GM12872 (cell line): ENCODE data around the gene A1BG.

Experiments used
- TF ChIP-seq, protein P1 (sequence below): IDR thresholded peaks from 3 replicates; pipeline ENCODE4 v1.5.1; 2011; ENCODE audit warnings: low read depth, mild to moderate bottlenecking, low read length, moderate library complexity; ENCODE audit not compliant: insufficient read depth

Gene A1BG

DNA sequence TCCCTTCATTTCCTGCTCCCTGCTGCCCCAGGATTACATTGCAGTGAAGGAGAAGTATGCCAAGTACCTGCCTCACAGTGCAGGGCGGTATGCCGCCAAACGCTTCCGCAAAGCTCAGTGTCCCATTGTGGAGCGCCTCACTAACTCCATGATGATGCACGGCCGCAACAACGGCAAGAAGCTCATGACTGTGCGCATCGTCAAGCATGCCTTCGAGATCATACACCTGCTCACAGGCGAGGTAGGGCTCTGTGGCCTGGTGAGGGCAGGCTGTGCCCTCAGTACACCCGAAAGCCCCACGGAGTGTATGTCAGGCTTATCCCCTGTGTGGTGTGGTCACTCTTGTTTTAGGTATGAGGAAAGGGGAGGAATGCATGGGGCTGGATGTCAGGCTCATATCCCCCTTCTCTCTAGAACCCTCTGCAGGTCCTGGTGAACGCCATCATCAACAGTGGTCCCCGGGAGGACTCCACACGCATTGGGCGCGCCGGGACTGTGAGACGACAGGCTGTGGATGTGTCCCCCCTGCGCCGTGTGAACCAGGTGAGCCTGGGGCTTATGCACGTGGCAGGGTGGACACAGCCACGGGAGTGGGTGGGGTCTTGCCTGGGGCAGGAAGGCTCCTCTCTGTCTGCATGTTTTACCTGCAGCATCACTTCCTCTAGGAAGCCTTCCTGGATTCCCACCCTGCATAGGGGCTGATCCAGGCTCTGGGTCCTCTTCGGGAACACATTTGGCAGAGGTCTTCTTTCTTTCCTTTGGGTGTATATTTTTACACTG, 39.8 kb upstream of the A1BG start:
- TF ChIP-seq, protein P1, sequence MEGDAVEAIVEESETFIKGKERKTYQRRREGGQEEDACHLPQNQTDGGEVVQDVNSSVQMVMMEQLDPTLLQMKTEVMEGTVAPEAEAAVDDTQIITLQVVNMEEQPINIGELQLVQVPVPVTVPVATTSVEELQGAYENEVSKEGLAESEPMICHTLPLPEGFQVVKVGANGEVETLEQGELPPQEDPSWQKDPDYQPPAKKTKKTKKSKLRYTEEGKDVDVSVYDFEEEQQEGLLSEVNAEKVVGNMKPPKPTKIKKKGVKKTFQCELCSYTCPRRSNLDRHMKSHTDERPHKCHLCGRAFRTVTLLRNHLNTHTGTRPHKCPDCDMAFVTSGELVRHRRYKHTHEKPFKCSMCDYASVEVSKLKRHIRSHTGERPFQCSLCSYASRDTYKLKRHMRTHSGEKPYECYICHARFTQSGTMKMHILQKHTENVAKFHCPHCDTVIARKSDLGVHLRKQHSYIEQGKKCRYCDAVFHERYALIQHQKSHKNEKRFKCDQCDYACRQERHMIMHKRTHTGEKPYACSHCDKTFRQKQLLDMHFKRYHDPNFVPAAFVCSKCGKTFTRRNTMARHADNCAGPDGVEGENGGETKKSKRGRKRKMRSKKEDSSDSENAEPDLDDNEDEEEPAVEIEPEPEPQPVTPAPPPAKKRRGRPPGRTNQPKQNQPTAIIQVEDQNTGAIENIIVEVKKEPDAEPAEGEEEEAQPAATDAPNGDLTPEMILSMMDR: no peak

DNA sequence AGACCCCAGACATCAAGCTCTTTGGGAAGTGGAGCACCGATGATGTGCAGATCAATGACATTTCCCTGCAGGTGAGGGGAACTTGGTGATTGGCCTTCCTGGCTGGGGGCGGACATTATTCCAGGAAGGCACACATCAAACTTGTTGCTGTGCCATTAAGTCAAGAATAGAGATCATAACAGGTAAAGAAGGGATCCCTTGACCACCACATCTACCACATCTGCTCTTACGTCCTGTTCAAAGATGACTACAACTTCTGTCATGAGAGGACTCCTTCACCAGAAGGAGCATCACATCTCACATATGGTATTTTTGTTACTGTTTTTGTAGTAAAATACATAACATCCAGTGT, 34.9 kb upstream of the A1BG start:
- TF ChIP-seq, protein P1: no peak

DNA sequence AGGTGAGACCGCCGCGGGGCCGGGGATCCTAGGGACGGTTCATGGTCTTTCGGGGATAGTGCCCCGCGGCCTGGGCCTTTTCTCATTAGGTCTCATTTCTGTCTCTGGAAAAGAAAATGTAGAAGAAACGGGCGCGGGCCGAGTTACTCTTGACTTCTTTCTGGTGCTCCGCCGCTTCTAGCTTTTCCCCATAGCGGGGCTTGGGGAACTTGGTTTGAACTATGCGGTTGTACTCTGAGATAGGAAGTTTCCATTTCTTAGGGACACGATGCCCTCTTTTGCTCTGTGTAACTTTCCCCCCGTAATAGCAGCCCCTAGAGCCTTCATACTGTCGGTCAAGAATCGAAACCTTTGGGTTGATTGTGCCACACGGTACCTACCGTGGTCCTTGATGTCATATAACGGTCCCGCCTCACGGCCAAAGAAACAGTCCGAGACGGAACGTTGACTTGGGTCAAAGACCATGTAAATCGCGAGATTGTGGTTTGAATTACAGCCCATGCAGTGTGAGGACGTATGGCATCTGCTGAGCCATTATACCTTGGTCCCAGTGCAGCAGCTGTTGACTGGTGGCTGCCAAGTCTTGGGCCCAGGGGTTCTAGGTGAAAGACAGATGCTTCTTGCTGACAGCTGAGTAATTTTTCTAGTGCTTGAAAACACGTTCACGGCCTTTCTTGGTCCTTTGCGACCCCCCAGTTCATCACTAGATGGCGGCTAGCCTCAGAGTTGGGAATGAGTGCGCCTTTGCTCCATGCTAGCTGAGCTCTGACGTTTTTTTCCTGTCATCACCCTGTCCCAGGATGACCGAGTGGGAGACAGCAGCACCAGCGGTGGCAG, 34.3 kb upstream of the A1BG start:
- TF ChIP-seq, protein P1: no peak

DNA sequence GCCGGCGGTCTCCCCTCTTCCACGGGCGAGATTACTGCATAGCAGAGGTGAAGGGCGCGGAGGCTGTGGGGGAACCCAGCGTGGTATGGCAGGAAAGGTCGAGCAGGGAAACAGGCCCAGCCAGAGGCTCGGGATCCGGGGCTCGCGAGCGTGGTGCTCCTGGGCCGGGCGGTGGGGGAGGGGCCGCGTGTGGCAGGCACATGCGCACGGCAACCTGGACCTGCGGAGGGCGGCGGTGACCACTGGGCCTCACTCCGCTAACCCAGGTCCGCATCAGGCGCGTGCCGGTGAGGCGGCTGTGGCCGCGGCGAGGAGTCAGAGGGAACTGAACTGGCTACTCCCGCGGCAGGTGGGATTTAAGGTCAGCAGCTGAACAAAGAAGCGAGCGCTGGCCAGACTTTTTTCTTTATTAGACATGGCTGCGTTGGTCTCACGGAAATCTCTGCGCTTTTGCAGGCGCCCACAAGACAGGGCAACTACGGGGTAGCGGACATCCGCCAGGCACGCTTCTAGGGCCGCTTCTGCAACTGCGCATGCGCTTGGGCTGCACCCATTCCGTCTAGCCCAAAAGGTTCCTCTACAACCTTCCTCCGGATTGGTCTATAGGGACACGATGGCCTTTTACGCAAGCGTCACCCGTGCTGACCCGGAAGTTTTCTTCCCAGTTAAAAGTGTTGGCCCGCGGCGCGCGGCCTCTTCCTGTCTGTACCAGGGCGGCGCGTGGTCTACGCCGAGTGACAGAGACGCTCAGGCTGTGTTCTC, 33.5 kb upstream of the A1BG start, which contains the start of gene RPS5:
Gene RPS5, plus strand, starts transcription at position 694 of the 762 bp plus-strand sequence. CDS start 869 bp downstream, outside the sequence.
- TF ChIP-seq, protein P1: no peak

DNA sequence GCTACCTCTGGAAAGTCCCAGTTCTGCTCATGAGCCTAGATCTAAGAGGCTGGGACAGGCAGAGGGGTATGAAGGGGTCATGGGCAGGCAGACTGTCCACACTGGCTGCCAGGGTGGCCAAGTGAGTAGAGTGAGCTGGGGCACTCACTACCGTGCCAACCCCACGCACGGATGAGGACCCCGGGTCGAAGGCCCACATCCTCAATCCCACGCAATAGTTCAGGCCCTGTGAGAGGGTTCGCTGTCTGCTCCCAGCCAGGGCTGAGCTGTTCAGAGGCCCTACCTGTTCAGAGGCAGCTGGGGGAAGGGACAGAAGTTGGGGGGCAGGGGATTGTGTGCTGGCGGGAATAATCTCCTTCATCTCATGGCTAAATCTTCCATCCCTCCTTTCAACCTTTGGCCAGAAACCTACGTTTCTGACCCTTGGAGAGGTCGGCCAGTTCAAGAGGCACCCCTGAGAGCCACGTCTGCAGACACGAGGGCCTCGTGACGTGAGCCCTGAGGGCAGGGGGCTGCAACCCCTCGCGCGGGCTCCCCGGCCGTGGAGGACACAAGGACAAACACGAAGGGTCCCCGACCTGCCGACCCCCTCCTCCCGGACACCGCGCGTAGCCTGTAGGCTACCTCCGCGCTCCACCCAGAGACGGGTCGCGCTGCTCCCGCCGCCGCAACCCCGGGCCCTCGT, 32.7 kb upstream of the A1BG start:
- TF ChIP-seq, protein P1: no peak

DNA sequence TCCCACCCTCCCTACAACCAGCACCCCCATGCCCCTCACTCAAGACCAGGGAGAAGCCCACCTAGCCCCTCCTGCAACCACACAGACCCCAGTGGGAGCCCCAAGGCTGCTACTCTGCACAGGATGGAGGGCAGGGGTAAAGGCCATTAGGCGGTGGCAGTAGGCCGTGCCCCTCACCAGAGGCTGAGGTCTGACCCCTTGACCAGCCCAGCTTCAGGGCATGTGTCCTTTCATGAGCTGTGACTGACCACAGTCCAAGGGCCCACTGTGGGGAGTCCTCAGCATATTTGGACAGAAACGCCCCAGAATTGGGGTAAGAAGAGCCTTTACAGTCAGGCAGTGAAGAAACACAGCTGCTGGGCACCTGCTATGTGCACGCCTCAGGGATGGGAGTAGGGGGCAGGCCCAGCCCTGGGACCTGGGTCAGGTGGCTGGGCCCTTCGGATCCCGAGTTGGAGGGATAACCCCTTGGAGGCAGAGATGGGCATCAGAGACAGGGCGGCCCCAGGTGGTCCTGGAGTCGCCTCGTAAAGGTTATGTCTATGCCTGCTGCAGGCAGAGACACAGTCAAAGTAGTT, 32.1 kb upstream of the A1BG start:
- TF ChIP-seq, protein P1: no peak
